AG09319 (cell line): ENCODE results near the gene IL2RG.

Source experiments
- DNase-seq: peaks from one replicate; pipeline ENCODE4 v3.0.0-alpha.2; 2010; ENCODE audit warnings: low read depth; ENCODE audit errors: extremely low read depth
- TF ChIP-seq, protein P1 (sequence below): IDR thresholded peaks from 2 replicates; pipeline ENCODE4 v1.5.1; 2011; ENCODE audit warnings: low read depth, mild to moderate bottlenecking, inconsistent platforms, low read length, moderate library complexity

The IL2RG gene

DNA sequence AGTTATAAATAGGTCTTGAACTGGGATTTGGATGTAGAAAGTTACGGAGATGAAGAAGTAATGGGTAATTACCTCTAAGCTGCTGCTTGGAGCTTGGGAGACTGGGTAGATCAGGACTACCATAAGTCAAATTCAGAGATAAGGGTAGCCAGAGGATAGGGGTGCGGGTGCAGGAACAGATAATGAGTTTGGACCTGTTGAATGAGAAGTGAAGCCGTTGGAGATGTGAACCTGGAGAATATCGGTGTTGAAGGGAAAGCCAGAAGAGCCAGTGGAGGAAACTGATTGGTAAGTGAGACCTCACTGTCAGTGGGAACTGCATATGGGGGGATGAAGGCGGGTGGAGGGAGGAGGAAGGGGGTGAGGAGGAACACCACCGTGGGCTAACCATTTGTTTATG is 16.3 kb downstream of the IL2RG start:
- DNase-seq: no peak
- TF ChIP-seq, protein P1, sequence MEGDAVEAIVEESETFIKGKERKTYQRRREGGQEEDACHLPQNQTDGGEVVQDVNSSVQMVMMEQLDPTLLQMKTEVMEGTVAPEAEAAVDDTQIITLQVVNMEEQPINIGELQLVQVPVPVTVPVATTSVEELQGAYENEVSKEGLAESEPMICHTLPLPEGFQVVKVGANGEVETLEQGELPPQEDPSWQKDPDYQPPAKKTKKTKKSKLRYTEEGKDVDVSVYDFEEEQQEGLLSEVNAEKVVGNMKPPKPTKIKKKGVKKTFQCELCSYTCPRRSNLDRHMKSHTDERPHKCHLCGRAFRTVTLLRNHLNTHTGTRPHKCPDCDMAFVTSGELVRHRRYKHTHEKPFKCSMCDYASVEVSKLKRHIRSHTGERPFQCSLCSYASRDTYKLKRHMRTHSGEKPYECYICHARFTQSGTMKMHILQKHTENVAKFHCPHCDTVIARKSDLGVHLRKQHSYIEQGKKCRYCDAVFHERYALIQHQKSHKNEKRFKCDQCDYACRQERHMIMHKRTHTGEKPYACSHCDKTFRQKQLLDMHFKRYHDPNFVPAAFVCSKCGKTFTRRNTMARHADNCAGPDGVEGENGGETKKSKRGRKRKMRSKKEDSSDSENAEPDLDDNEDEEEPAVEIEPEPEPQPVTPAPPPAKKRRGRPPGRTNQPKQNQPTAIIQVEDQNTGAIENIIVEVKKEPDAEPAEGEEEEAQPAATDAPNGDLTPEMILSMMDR: no peak

DNA sequence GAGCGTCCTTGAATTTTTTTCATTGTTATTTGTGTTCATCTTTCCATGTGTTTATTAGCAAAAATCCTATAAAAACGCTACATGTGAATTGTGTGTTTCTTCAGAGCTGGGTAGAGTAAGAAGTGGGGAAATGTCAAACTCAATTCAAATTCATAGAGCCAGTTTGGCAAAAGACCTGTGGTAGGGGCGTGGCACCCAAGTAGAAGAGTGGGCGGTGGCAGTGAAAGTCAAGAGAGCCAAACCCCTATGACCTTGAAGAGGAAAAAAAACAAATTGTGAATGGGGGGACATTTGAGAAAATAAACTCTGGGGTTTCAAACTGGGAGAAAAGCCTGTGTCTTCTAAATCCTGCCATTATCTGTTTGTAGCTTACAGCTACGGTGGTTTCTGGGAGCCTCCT is 20.1 kb downstream of the IL2RG start:
- no peak for DNase-seq
- TF ChIP-seq, protein P1: no peak

DNA sequence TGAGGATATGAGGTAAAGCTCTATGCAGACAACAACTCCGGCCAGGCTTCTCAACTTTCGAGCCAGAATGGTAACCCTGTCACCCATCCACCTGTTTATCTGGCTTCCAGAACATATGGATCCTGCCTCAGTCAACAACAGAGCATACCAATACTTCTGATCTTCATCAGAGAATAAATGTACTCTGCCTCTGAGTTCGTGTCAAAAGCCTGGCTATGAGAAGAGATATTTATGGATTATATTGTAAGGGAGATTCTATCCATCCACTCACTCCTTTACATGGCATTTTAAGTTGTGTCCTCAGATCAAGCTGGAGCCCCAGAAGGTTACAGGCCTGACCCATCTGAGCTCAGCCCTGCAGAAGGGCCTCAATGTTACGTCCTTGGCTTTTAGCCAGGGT is 25.5 kb downstream of the IL2RG start:
- no peak for DNase-seq

DNA sequence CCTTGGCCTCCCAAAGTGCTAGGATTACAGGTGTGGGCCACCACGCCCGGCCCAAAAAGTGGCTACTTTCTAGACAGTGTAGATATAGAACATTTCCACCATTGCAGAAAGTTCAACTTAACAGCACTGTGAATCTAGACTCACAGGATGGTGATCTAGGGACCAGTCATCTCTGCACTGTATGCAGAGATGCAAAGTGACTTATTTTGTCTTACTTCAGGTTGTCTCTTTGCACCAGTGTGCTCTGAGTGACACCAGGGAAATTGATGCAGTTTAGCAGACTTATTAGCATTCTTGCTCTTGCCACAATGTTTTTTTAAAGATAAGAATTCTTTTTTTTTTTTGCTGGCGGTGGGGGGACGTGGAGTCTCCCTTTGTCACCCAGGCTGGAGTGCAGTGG is 28.6 kb downstream of the IL2RG start:
- TF ChIP-seq, protein P1: no peak
- DNase-seq: no peak

More for the DNA sequence above, 25.5 kb downstream of the IL2RG start:
- TF ChIP-seq, protein P1: no peak

DNA sequence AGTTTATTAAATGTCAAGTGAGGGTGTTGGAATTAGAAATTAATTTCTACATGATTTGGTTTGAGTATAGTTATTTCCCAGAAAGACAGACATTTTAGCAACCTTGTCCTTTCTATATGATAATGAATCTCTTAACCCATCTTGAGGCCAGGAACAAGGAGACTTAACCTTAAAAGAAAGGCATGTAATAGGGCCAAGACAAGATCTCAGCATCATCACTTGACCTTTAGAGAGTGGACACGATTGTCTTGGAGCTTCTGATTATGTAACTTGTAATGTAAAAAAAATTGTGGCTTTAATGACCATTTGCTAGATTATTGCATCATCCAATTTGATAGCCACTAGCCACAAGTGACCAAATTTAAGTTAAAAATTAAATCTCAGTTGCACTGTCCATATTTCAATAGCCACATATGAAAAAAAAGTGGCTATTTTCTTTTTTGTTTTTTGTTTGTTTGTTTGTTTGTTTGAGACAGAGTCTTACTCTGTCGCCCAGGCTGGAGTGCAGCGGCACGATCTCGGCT is 29.2 kb downstream of the IL2RG start:
- DNase-seq: no peak

DNA sequence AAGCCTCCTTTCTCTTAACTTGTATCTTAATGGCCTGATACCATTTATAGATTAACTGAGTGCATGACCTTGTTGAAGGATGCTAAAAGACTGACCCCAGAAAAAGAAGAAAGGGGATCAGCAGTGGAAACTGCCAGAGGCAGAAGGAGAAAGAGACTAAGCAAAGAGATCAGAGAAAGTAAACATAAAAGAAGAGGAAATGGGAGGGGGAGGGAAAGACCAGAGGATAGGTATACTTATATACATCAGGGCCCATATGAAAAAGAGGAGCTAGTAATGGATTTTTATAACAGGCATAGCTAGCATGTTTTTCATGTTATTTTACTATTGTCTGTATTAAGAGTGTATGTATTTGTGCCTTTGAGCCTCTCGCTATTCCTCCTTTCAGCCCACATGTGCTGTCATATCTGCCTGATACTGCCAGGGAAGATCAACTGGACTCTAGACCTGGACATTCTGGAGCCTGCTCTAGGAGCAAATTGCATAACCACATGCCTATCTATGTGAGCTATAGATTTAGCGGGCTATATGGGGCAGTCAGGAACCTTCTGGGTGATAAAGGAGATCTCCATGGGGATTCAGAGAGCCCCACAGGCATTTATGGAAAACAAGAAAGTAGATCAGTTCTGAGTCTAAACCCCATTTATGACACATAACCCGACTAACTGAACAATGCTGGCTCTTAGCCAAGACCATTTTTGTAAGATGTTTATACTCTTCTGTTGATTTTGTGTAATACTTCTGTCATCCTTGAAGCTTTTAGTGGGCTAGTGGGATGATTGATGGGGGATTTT is 29.9 kb downstream of the IL2RG start:
- no peak for DNase-seq
- TF ChIP-seq, protein P1: no peak

More for the DNA sequence above, 29.2 kb downstream of the IL2RG start:
- TF ChIP-seq, protein P1: no peak

DNA sequence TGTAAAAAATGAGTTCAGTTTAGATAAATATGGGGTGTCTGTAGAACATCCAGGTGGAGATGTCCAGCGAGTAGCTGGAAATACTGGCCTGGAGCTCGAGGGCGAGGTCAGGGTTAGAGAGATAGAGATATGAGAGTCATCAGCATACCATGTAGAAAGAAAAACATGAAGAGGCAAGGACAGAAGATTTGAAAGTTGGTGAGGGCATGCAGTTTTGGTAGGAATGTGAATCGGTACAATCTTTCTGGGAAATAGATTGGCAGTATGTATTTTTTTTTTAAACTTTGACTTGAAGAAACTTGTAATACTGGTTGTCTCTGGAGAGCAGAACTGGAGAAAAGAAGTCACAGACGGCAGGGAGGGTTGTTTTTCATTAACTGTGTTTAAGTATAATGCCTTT is 40.8 kb downstream of the IL2RG start:
- TF ChIP-seq, protein P1: no peak
- no peak for DNase-seq
